Measurements from ENCODE around the gene MIEF1.

The MIEF1 gene

GRCh38 chr22:39456522-39457197 is 45.4 kb upstream of the MIEF1 start, which contains the start of gene MGAT3 (continued):
- TF ChIP-seq ZBTB26 (tag by site-specific recombination; optimal IDR thresholded peaks at IDR 0.05), result peak; percentile 13

GRCh38 chr22:39457198-39457555 is 44.9 kb upstream of the MIEF1 start:
- Histone ChIP-seq H3K36me3 (ENCODE audit: control insufficient read depth in 2 of 2, insufficient read depth in 1 of 2, low read length in 2 of 2) (no peaks in the 10 kb centered on the region), H3K9me3 (ENCODE audit: control insufficient read depth, insufficient read depth, low read depth, low read length) (no peaks in the 10 kb centered on the region), H3K4me3 (ENCODE audit: low read depth, low read length) (peak overlapping the region; percentile 38), H3K27ac (ENCODE audit: extremely low read depth, low read depth, low read length) (peak overlapping the region; percentile 56; the same call in 1 of the 2 replicates), H3K4me1 (ENCODE audit: control insufficient read depth, insufficient read depth, low read length) (peaks cover 3% of the 10 kb centered on the region; the same call in 1 of the 2 replicates)
- ChIA-PET POLR2A (no interaction called here), CTCF (no interaction called here)
- TF ChIP-seq ZNF585B (tag by site-specific recombination; IDR thresholded peaks at IDR 0.05), result no peak

- CTCF ChIA-PET, result interaction anchor here (1.2 kb wide), 1 partner anchor 36 kb away, joined by 3 read pairs; no protein-coding TSS in a partner anchor
- Histone ChIP-seq H3K36me3 (ENCODE audit: control insufficient read depth in 2 of 2, insufficient read depth in 1 of 2, low read length in 2 of 2) (no peaks in the 10 kb centered on the region), H3K9me3 (ENCODE audit: control insufficient read depth, insufficient read depth, low read depth, low read length) (no peaks in the 10 kb centered on the region), H3K4me1 (ENCODE audit: control insufficient read depth, insufficient read depth, low read length) (peaks cover 5% of the 10 kb centered on the region; the same call in 1 of the 2 replicates), H3K4me3 (ENCODE audit: low read depth, low read length) (peak overlapping the region; percentile 38), H3K27ac (ENCODE audit: extremely low read depth, low read depth, low read length) (peak overlapping the region; percentile 56; the same call in 1 of the 2 replicates)
- POLR2A ChIA-PET, result no interaction called here
- TF ChIP-seq ZFHX2 (tag by site-specific recombination; conservative IDR thresholded peaks at IDR 0.05) (peak; percentile 77), SP2 (tag by site-specific recombination; IDR thresholded peaks at IDR 0.05) (no peak), ZBTB49 (tag by site-specific recombination; IDR thresholded peaks at IDR 0.05; ENCODE audit: low read depth) (no peak), ZBTB20 (tag by site-specific recombination; IDR thresholded peaks at IDR 0.05) (peak; percentile 48; the same call in 1 of the 2 replicates), ZNF302 (tag by site-specific recombination; IDR thresholded peaks at IDR 0.05; ENCODE audit: low read depth) (no peak), BCL11B (tag by site-specific recombination; IDR thresholded peaks at IDR 0.05; ENCODE audit: low read depth) (peak; percentile 43; the same call in 1 of the 2 replicates), ZNF830 (tag by site-specific recombination; IDR thresholded peaks at IDR 0.05; ENCODE audit: low read depth) (no peak), ZNF362 (tag by site-specific recombination; IDR thresholded peaks at IDR 0.05) (no peak), ZNF133 (tag by site-specific recombination; IDR thresholded peaks at IDR 0.05) (no peak), ZBTB10 (tag by site-specific recombination; IDR thresholded peaks at IDR 0.05) (0 out of 2 replicates have a peak, but pooled peaks have one; percentile 14), PATZ1 (tag by site-specific recombination; IDR thresholded peaks at IDR 0.05) (peak; percentile 76), ZIC2 (tag by site-specific recombination; IDR thresholded peaks at IDR 0.05) (0 out of 2 replicates have a peak, but pooled peaks have one; percentile 16), ZNF623 (tag by site-specific recombination; IDR thresholded peaks at IDR 0.05) (peak; percentile 89), ZNF707 (tag by site-specific recombination; IDR thresholded peaks at IDR 0.05) (0 out of 2 replicates have a peak, but pooled peaks have one; percentile 28), ZNF621 (tag by site-specific recombination; IDR thresholded peaks at IDR 0.05) (no peak), PBX3 (CRISPR knock-in tag; IDR thresholded peaks at IDR 0.05) (0 out of 2 replicates have a peak, but pooled peaks have one; percentile 39)
Measured at GRCh38 chr22:39457556-39458443, 44.3 kb upstream of the MIEF1 start.

All from HEK293 (cell line).